Choroid plexus epithelial cell (primary cell): ENCODE results near the gene NWD2.

Experiments
- DNase-seq: peaks from one replicate; pipeline ENCODE4 v3.0.0-alpha.2; 2010; ENCODE audit warnings: low read depth
- H3K4me3 ChIP-seq: 2 replicates; pipeline ENCODE4 v1.5.1; 2011; ENCODE audit warnings: low read depth, mild to moderate bottlenecking, control low read depth, low read length, moderate library complexity
- CTCF ChIP-seq: conservative IDR thresholded peaks from 2 replicates; pipeline ENCODE4 v1.5.1; 2011; ENCODE audit warnings: low read depth, mild to moderate bottlenecking, control low read depth, inconsistent platforms, low read length, moderate library complexity

The NWD2 gene

GRCh38 chr4:37220685-37221084 is 23.9 kb upstream of the NWD2 start:
- no peak overlapping the region for H3K4me3 ChIP-seq
- TF ChIP-seq CTCF: no peak
- DNase-seq: no peak

DNA sequence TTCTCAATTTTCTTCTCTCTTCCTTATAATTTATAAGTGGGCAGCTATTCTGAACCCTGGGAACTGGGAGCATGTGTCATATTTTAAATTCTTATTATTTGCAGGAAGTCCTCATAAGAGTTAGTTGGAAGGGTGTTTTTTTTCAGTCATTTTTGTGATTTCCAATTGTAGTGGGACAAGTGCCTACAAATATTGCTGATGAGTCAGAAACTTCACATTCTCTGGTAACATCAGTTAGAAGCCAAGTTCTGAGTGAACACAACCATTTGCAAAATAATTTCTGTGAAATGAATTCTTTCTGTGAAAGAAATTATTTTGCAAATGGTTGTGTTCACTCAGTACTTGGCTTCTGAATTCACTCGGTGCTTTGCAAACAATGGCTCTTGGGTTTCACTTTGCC is 20.8 kb upstream of the NWD2 start:
- no peak for TF ChIP-seq CTCF
- H3K4me3 ChIP-seq: no peak overlapping the region
- DNase-seq: no peak

GRCh38 chr4:37224854-37225253 is 19.7 kb upstream of the NWD2 start:
- no peak overlapping the region for H3K4me3 ChIP-seq
- DNase-seq: no peak
- TF ChIP-seq CTCF: no peak

- no peak for TF ChIP-seq CTCF
- DNase-seq: no peak
- H3K4me3 ChIP-seq: no peak overlapping the region
Measured at GRCh38 chr4:37225778-37226177, 18.8 kb upstream of the NWD2 start.

DNA sequence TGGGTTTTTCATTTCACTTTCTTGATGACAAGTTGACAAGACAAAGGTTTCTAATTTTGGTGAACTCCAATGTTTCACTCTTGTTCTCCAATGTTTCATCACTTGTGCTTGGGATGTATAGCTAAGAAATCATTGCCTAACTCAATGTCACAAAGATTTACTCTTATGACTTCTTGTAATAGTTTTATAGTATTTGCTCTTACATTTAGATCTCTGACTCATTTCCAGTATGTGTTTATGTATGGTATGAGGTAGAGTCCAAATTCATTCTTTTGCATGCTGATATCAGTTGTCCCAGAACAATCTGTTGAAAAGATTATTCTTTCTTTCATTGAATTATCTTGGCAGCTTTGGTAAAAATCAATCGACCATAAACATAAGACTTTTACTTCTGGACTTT is 12.2 kb upstream of the NWD2 start:
- no peak for TF ChIP-seq CTCF
- DNase-seq: no peak
- no peak overlapping the region for H3K4me3 ChIP-seq

DNA sequence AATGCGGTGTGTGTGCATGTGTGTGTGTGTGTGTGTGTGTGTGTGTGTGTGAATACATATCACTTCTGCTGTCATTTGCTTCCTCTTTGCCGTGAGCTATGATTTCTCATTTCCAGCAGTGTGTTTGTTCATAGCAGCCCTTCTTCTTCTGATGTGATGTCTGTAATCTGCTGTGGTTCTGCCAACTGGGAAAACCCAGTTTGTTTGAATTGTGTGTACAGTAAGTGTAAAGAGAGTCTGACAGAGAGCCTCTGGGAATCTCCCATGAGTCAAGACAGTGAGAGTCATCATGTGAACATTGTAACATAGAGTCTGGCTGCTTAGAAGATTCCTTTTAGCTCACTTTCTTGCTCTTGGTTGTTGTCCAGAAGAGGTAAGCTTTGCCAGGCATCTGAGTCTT is 8.4 kb upstream of the NWD2 start:
- DNase-seq: no peak
- no peak for TF ChIP-seq CTCF
- H3K4me3 ChIP-seq: no peak overlapping the region

GRCh38 chr4:37241647-37242046 is 2.9 kb upstream of the NWD2 start:
- no peak for TF ChIP-seq CTCF
- H3K4me3 ChIP-seq: no peak overlapping the region
- DNase-seq: no peak
